Memory B cell (primary cell): ENCODE data around the gene PRR33.

Experiments
- ATAC-seq: fragments of 150-1000 bp; cut with Tn5 transposase; 2 replicates; pipeline ENCODE4 v1.10.0; 2021; ENCODE audit warnings: low read depth, mild to moderate bottlenecking, moderate library complexity
- DNase-seq, 2 donors: peaks; one replicate each; pipeline ENCODE4 v3.0.0; 2022; ENCODE audit warnings: low spot score in 2 of 2
- H3K27ac Mint-ChIP-seq: one replicate; pipeline ENCODE4 v1.8.0; 2022; ENCODE audit warnings: mild to moderate bottlenecking, moderate library complexity, mixed read lengths
- H3K27me3 Mint-ChIP-seq: one replicate; pipeline ENCODE4 v1.8.0; 2022; ENCODE audit warnings: mixed read lengths
- H3K36me3 Mint-ChIP-seq: one replicate; pipeline ENCODE4 v1.8.0; 2022; ENCODE audit warnings: mild to moderate bottlenecking, mixed read lengths
- H3K4me1 Mint-ChIP-seq: one replicate; pipeline ENCODE4 v1.8.0; 2022; ENCODE audit warnings: mixed read lengths
- H3K4me3 Mint-ChIP-seq: one replicate; pipeline ENCODE4 v1.8.0; 2022; ENCODE audit warnings: mild to moderate bottlenecking, moderate library complexity, mixed read lengths
- H3K9me3 Mint-ChIP-seq: one replicate; pipeline ENCODE4 v1.8.0; 2022; ENCODE audit warnings: mixed read lengths

The PRR33 gene

GRCh38 chr11:1843796-1844195, 47.9 kb downstream of the PRR33 start:
- ATAC-seq (no peak), DNase-seq (no peak)
- Mint-ChIP-seq H3K9me3 (no peaks in the 10 kb centered on the region), H3K27me3 (no peaks in the 10 kb centered on the region), H3K4me3 (peak overlapping the region; percentile 63), H3K27ac (peak overlapping the region; percentile 53), H3K4me1 (peaks cover 61% of the 10 kb centered on the region), H3K36me3 (no peaks in the 10 kb centered on the region)

DNA sequence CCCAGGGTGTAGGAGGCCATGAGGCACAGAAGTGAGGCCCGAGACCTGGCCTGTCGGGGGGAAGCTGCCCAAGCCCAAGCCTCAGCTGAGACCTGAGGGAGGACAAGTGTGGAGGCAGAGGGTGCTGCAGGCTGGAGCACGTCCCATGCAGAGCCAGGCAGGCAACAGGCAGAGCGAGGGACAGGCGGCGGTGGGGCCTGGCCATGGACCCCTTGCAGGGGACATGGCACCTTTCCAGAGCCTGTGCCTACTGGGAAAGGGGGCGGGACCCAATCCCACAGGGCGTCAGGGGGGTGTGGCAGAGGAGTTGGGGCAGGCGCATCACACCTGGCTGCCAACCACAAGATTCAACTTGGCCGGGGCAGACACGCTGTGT, 48.6 kb downstream of the PRR33 start:
- H3K4me3 Mint-ChIP-seq = peak overlapping the region; percentile 63
- no peaks in the 10 kb centered on the region for H3K27me3 Mint-ChIP-seq
- H3K36me3 Mint-ChIP-seq = no peaks in the 10 kb centered on the region
- peaks cover 58% of the 10 kb centered on the region for H3K4me1 Mint-ChIP-seq
- no peak for ATAC-seq
- H3K27ac Mint-ChIP-seq = no peak overlapping the region
- no peak for DNase-seq
- H3K9me3 Mint-ChIP-seq = no peaks in the 10 kb centered on the region

GRCh38 chr11:1842149-1843097, 49.3 kb downstream of the PRR33 start:
- peak overlapping the region; percentile 63 for H3K4me3 Mint-ChIP-seq
- H3K27ac Mint-ChIP-seq = no peak overlapping the region

DNA sequence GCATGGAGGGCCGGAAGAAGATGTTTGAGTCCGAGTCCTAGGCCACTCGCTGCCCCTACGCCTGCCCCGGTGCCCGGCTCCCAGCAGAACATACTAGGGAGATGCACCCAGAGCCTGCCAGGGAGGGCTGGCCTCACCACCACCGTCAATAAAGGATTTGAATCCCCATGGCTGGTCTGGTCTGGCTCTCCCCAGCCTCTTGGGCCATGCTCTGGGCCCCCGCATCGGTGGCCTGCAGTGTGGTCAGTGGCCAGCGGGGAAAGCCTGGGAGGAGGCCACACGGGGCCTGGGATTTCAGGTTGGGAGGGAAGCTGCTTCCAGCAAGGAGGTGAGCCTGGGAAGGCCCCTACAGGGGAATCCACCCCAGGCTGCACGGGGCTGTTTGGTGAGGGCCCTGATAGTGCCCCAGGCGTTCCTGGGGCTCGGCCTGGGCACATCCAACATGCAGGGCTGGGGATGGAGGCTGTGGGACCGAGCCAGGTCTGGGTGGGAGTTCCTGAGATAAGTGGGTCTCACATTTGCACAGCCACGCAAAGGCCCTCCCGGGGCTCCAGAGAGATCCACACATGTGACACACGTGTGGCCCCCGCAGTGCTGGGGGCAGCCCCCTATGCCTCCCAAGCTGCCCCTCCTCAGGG, 50.1 kb downstream of the PRR33 start:
- Mint-ChIP-seq H3K9me3 (no peaks in the 10 kb centered on the region), H3K27me3 (no peaks in the 10 kb centered on the region), H3K4me1 (peaks cover 48% of the 10 kb centered on the region), H3K36me3 (no peaks in the 10 kb centered on the region), H3K4me3 (no peak overlapping the region), H3K27ac (no peak overlapping the region)
- ATAC-seq = no peak
- no peak for DNase-seq

More at GRCh38 chr11:1842149-1843097, 49.3 kb downstream of the PRR33 start:
- Mint-ChIP-seq H3K9me3 (no peaks in the 10 kb centered on the region), H3K36me3 (no peaks in the 10 kb centered on the region), H3K4me1 (peaks cover 54% of the 10 kb centered on the region), H3K27me3 (no peaks in the 10 kb centered on the region)
- ATAC-seq (no peak), DNase-seq (no peak)

DNA sequence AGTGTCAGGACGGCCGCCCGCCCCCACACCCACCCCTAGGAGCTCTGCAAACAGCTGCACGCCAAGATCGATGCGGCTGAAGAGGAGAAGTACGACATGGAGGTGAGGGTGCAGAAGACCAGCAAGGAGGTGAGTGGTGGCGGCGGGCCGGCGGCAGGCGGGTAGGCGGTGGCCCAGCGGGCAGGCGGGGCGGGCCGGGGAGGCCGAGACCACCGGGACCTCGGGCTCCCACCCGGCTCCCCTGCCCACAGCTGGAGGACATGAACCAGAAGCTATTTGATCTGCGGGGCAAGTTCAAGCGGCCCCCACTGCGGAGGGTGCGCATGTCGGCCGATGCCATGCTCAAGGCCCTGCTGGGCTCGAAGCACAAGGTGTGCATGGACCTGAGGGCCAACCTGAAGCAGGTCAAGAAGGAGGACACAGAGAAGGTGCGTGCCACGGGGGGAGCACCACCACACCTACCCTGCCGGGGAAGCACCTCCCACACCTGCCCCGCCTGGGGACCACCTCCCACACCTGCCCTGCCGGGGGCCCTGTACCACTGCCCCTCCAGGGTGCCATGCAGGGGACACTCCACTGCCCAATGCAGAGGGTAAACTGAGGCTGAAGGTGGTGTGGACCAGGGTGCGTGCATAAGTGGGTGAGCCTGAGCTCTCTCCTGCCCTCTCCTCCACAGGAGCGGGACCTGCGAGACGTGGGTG, 50.8 kb downstream of the PRR33 start:
- no peak for ATAC-seq
- Mint-ChIP-seq H3K27ac (no peak overlapping the region), H3K4me3 (peak overlapping the region; percentile 74), H3K36me3 (no peaks in the 10 kb centered on the region), H3K9me3 (no peaks in the 10 kb centered on the region), H3K27me3 (no peaks in the 10 kb centered on the region), H3K4me1 (peaks cover 41% of the 10 kb centered on the region)
- DNase-seq = no peak

DNA sequence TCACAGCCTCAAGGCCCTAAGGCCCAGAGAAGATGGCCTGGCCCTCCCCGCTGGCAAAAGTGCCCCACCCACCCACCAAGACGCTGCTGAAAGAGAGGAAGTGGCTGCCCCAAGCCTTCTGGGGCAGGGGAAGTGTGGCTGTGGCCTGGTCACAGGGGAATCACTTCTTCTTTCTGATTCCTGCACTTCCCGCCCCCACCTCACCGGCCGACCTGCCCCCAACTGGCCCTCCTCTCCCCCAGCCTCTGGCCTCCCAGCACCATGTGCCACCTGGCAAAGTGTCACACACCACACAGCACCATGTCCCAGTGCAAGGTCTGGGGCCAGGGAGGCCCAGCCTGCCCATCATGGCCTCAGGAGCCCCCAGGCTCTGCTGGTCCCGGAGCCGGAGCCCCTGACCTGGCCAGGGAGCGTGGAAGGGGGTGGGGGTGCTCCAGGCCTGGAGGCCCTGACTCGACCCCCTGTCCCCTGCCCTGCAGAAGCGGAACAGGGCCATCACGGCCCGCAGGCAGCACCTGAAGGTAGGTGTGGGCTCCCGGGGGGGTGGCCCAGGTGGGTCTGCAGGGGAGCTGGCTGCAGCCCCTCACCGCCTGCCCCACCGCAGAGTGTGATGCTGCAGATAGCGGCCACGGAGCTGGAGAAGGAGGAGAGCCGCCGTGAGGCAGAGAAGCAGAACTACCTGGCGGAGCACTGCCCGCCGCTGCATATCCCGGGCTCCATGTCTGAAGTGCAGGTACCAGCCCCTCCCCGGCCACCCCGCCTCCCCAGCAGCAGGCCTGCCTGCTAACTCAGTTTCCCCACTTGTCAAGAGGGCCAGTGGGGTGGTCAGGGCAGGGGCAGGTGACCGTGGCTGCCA, 51.5 kb downstream of the PRR33 start:
- peaks cover 35% of the 10 kb centered on the region for H3K4me1 Mint-ChIP-seq
- no peaks in the 10 kb centered on the region for H3K27me3 Mint-ChIP-seq
- no peaks in the 10 kb centered on the region for H3K36me3 Mint-ChIP-seq
- ATAC-seq (peak; percentile 77), DNase-seq (peak in 1 of 2 donors; percentile 65)
- H3K4me3 Mint-ChIP-seq = peak overlapping the region; percentile 74
- no peaks in the 10 kb centered on the region for H3K9me3 Mint-ChIP-seq
- H3K27ac Mint-ChIP-seq = peak overlapping the region; percentile 91

GRCh38 chr11:1839204-1839923, 52.3 kb downstream of the PRR33 start:
- no peak for ATAC-seq
- Mint-ChIP-seq H3K27ac (peak overlapping the region; percentile 91), H3K27me3 (no peaks in the 10 kb centered on the region), H3K9me3 (no peaks in the 10 kb centered on the region), H3K4me1 (peaks cover 27% of the 10 kb centered on the region), H3K36me3 (no peaks in the 10 kb centered on the region), H3K4me3 (peak overlapping the region; percentile 74)
- no peak for DNase-seq

DNA sequence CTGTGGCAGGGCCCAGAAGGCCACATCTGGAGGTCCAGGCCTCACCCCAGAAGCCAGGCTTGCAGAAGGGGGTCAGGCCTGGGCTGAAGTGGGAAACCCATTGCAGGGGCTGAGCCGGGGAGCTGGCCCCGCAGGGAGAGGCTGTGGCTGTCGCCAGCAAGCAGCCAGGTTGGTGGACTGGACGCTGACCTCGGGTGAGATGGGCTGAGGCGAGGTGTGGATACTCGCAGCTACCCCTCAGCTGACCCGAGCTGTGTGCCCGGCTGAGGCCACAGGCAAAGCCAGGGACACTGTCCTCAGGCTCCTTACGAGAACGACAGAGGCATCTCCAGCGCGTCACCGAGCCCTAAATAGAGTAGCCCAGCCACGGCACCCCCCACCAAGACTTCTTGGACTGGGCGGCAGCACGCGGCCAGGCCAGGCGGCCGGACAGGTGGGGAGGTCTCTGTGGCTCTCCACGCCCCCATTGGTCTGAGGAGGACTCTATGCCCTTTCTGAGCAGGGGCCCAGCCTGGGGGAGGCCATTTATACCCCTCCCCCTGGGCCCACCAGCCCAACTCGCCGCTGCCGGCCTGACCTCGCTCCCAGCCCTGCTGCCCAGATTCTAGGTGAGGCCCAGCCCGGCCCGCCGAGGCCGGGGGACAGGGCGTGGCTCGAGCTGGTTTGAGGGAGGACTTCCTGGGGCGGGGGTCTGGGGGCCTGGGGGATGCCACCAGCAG, 53.1 kb downstream of the PRR33 start, which contains the start of gene TNNI2:
Gene TNNI2, plus strand, starts transcription at position 556 of the 719 bp plus-strand sequence. CDS start 716 bp downstream, outside the sequence.
- H3K4me3 Mint-ChIP-seq = peak within 1 kb of the TSS; percentile 74
- no peaks in the 10 kb centered on the region for H3K9me3 Mint-ChIP-seq
- peaks cover 20% of the 10 kb centered on the region for H3K4me1 Mint-ChIP-seq
- DNase-seq (no peak), ATAC-seq (no peak)
- peaks cover under 1% of the 10 kb centered on the region for H3K27me3 Mint-ChIP-seq
- H3K27ac Mint-ChIP-seq = peak within 1 kb of the TSS; percentile 91
- no peaks in the 10 kb centered on the region for H3K36me3 Mint-ChIP-seq
